Duodenal mucosa (tissue), 2 donors: ENCODE data around the gene USP34.

Experiments
- H3K27ac ChIP-seq: one replicate; pipeline ENCODE4 v1.7.0; 2013; ENCODE audit warnings: low read depth, low read length
- H3K27me3 ChIP-seq, 2 donors: one replicate each; pipeline ENCODE4 v1.7.0; 2013; ENCODE audit warnings: low read length in 2 of 2, control low read depth in 1 of 2; ENCODE audit not compliant: insufficient read depth in 2 of 2, control insufficient read depth in 1 of 2
- H3K36me3 ChIP-seq, 2 donors: one replicate each; pipeline ENCODE4 v1.7.0; 2013; ENCODE audit warnings: low read length in 2 of 2, control low read depth in 1 of 2; ENCODE audit not compliant: insufficient read depth in 2 of 2, control insufficient read depth in 1 of 2
- H3K4me1 ChIP-seq, 2 donors: one replicate each; pipeline ENCODE4 v1.7.0; 2013; ENCODE audit warnings: low read length in 2 of 2, control low read depth in 1 of 2; ENCODE audit not compliant: insufficient read depth in 2 of 2, control insufficient read depth in 1 of 2
- H3K4me3 ChIP-seq, 2 donors: one replicate each; pipeline ENCODE4 v1.7.0; 2013; ENCODE audit warnings: low read length in 2 of 2, low read depth in 1 of 2
- H3K9ac ChIP-seq, 2 donors: one replicate each; pipeline ENCODE4 v1.7.0; 2013; ENCODE audit warnings: low read length in 2 of 2, low read depth in 1 of 2
- H3K9me3 ChIP-seq, 2 donors: one replicate each; pipeline ENCODE4 v1.7.0; 2013; ENCODE audit warnings: low read length in 2 of 2, control low read depth in 1 of 2; ENCODE audit not compliant: control insufficient read depth in 1 of 2

Gene USP34, protein sequence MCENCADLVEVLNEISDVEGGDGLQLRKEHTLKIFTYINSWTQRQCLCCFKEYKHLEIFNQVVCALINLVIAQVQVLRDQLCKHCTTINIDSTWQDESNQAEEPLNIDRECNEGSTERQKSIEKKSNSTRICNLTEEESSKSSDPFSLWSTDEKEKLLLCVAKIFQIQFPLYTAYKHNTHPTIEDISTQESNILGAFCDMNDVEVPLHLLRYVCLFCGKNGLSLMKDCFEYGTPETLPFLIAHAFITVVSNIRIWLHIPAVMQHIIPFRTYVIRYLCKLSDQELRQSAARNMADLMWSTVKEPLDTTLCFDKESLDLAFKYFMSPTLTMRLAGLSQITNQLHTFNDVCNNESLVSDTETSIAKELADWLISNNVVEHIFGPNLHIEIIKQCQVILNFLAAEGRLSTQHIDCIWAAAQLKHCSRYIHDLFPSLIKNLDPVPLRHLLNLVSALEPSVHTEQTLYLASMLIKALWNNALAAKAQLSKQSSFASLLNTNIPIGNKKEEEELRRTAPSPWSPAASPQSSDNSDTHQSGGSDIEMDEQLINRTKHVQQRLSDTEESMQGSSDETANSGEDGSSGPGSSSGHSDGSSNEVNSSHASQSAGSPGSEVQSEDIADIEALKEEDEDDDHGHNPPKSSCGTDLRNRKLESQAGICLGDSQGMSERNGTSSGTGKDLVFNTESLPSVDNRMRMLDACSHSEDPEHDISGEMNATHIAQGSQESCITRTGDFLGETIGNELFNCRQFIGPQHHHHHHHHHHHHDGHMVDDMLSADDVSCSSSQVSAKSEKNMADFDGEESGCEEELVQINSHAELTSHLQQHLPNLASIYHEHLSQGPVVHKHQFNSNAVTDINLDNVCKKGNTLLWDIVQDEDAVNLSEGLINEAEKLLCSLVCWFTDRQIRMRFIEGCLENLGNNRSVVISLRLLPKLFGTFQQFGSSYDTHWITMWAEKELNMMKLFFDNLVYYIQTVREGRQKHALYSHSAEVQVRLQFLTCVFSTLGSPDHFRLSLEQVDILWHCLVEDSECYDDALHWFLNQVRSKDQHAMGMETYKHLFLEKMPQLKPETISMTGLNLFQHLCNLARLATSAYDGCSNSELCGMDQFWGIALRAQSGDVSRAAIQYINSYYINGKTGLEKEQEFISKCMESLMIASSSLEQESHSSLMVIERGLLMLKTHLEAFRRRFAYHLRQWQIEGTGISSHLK (N-terminal part only)

GRCh38 chr2:61470965-61471904, at the start of gene USP34:
USP34 (minus strand) TSS chr2:61471087; CDS start chr2:61470692, 395 bp downstream.
- Histone ChIP-seq H3K27ac (peak within 1 kb of the TSS; percentile 85), H3K4me1 (peaks cover 7 to 15% of the 10 kb centered on the region in 2 donors), H3K36me3 (peaks cover 0 to 6% of the 10 kb centered on the region in 2 donors), H3K9me3 (no peaks in the 10 kb centered on the region), H3K27me3 (no peaks in the 10 kb centered on the region), H3K4me3 (peak within 1 kb of the TSS; percentile 89 to 96), H3K9ac (peak within 1 kb of the TSS; percentile 91 to 97)

GRCh38 chr2:61520261-61520660, 49.4 kb upstream of the USP34 start:
- Histone ChIP-seq H3K27me3 (no peaks in the 10 kb centered on the region), H3K27ac (no peak overlapping the region), H3K9ac (no peak overlapping the region), H3K4me1 (no peaks in the 10 kb centered on the region), H3K9me3 (no peaks in the 10 kb centered on the region), H3K4me3 (no peak overlapping the region), H3K36me3 (peaks cover 9 to 65% of the 10 kb centered on the region in 2 donors)

GRCh38 chr2:61512768-61513398, 42.0 kb upstream of the USP34 start:
- Histone ChIP-seq H3K36me3 (peaks cover 12 to 76% of the 10 kb centered on the region in 2 donors), H3K27ac (no peak overlapping the region), H3K9me3 (no peaks in the 10 kb centered on the region), H3K27me3 (no peaks in the 10 kb centered on the region), H3K4me3 (no peak overlapping the region), H3K4me1 (no peaks in the 10 kb centered on the region), H3K9ac (no peak overlapping the region)

GRCh38 chr2:61510674-61511671, 40.1 kb upstream of the USP34 start:
- Histone ChIP-seq H3K36me3 (peaks cover 6 to 66% of the 10 kb centered on the region in 2 donors), H3K4me3 (no peak overlapping the region), H3K9ac (no peak overlapping the region), H3K27ac (no peak overlapping the region), H3K4me1 (no peaks in the 10 kb centered on the region), H3K9me3 (no peaks in the 10 kb centered on the region), H3K27me3 (no peaks in the 10 kb centered on the region)

- peaks cover 10 to 51% of the 10 kb centered on the region in 2 donors for H3K36me3 ChIP-seq
- H3K27ac ChIP-seq: no peak overlapping the region
- no peak overlapping the region for H3K9ac ChIP-seq
- H3K27me3 ChIP-seq: no peaks in the 10 kb centered on the region
- H3K9me3 ChIP-seq: no peaks in the 10 kb centered on the region
- H3K4me3 ChIP-seq: no peak overlapping the region
- no peaks in the 10 kb centered on the region for H3K4me1 ChIP-seq
Observed at GRCh38 chr2:61504949-61505348, 34.1 kb upstream of the USP34 start.

DNA sequence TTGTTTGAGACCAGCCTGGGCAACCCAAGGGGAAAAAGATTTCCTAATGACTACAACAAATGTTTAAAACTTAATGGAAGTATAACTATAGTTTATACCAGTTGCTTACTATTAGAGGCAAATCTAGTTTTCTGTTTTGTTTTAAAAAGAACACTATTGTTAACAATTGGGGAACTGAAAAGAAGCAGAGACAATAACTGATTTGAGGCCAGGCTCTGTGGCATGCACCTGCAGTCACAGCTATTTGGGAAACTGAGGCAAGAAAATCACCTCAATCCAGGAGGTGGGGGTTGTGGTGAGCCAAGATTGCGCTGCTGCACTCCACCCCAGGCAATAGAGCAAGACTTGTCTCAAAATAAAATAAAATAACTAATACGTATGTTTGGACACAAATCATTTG, 28.2 kb upstream of the USP34 start:
- no peak overlapping the region for H3K9ac ChIP-seq
- H3K27me3 ChIP-seq: no peaks in the 10 kb centered on the region
- no peak overlapping the region for H3K4me3 ChIP-seq
- no peak overlapping the region for H3K27ac ChIP-seq
- no peaks in the 10 kb centered on the region for H3K9me3 ChIP-seq
- H3K4me1 ChIP-seq: no peaks in the 10 kb centered on the region
- H3K36me3 ChIP-seq: peaks cover 33 to 81% of the 10 kb centered on the region in 2 donors

GRCh38 chr2:61493523-61493942, 22.6 kb upstream of the USP34 start:
- H3K9me3 ChIP-seq: no peaks in the 10 kb centered on the region
- no peak overlapping the region for H3K4me3 ChIP-seq
- H3K27ac ChIP-seq: no peak overlapping the region
- peaks cover 42 to 81% of the 10 kb centered on the region in 2 donors for H3K36me3 ChIP-seq
- H3K9ac ChIP-seq: no peak overlapping the region
- H3K4me1 ChIP-seq: no peaks in the 10 kb centered on the region
- no peaks in the 10 kb centered on the region for H3K27me3 ChIP-seq

DNA sequence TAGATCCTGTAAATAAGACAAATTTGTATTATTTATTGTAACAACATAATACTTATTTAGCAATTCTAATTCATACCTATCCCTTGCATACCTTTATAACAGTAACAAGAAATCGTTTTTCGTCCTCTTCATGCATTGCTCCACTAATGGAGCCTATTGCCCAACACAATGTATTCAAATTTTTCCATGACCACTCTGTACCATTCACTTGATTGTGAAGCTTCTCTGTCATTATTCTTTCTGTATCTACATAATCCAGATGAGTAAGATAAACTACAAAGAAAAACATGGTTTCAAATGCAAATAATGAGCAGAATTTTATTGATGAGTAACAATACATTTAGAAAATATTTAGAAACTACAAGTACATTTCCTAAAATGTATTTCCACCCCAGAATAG, 21.6 kb upstream of the USP34 start:
- Histone ChIP-seq H3K36me3 (peaks cover 48 to 80% of the 10 kb centered on the region in 2 donors), H3K4me3 (no peak overlapping the region), H3K9me3 (no peaks in the 10 kb centered on the region), H3K27ac (no peak overlapping the region), H3K4me1 (no peaks in the 10 kb centered on the region), H3K27me3 (no peaks in the 10 kb centered on the region), H3K9ac (no peak overlapping the region)
